CD14-positive monocyte (primary cell): Measurements from ENCODE around the gene GPRASP3. TPM values are rescaled to one million over a fixed set of nuclear protein-coding genes. Genes with fewer than 3 reads are reported as not detected.

Experiments used
- DNase-seq, 3 donors: peaks; one replicate each; pipeline ENCODE4 v3.0.0-alpha.2; 2011 to 2022
- H2AFZ ChIP-seq: 2 replicates; pipeline ENCODE4 v1.6.0; 2012; ENCODE audit warnings: mild to moderate bottlenecking, low read depth, low read length, inconsistent platforms; ENCODE audit not compliant: insufficient read depth, poor library complexity, severe bottlenecking
- H3K27ac ChIP-seq, 2 donors: 1 replicate in 1 of 2; 2 replicates in 1 of 2; pipeline ENCODE4 v1.5.1; 2012 to 2013; ENCODE audit warnings: low read length in 2 of 2, control low read depth in 1 of 2, inconsistent platforms in 1 of 2, low read depth in 1 of 2, mild to moderate bottlenecking in 1 of 2
- H3K27me3 ChIP-seq, 2 donors: one replicate each; pipeline versions ENCODE4 v1.6.0 to v1.6.1; 2011 to 2013; ENCODE audit warnings: low read length in 2 of 2; ENCODE audit not compliant: control insufficient read depth in 2 of 2, insufficient read depth in 2 of 2
- H3K36me3 ChIP-seq, 2 donors: replicated peaks in 1 of 2; 1 replicate in 1 of 2; 2 replicates in 1 of 2; pipeline versions ENCODE4 v1.5.1 to v1.6.1; 2012 to 2013; ENCODE audit warnings: low read length in 2 of 2, control low read depth in 1 of 2, inconsistent platforms in 1 of 2, mild to moderate bottlenecking in 1 of 2; ENCODE audit not compliant: insufficient read depth in 2 of 2, control insufficient read depth in 1 of 2
- H3K4me1 ChIP-seq, 2 donors: 1 replicate in 1 of 2; 2 replicates in 1 of 2; pipeline versions ENCODE4 v1.5.1 to v1.6.1; 2012 to 2013; ENCODE audit warnings: low read length in 2 of 2, control low read depth in 1 of 2, inconsistent platforms in 1 of 2, mild to moderate bottlenecking in 1 of 2, moderate library complexity in 1 of 2; ENCODE audit not compliant: insufficient read depth in 2 of 2, control insufficient read depth in 1 of 2
- H3K4me2 ChIP-seq: replicated peaks from 2 replicates; pipeline ENCODE3; 2012; ENCODE audit warnings: low read length, moderate library complexity, mild to moderate bottlenecking; ENCODE audit not compliant: poor library complexity, severe bottlenecking; ENCODE audit errors: extremely low read depth
- H3K4me3 ChIP-seq, 3 experiments: fragments of 200-600 bp in 1 of 3; sonication (generic) in 1 of 3; replicated peaks in 1 of 3; 1 replicate in 2 of 3; 2 replicates in 1 of 3; pipeline ENCODE4 v1.5.1; 2011 to 2013; ENCODE audit warnings: low read length in 3 of 3, mild to moderate bottlenecking in 3 of 3, control low read depth in 2 of 3, low read depth in 2 of 3, inconsistent platforms in 1 of 3, moderate library complexity in 1 of 3
- H3K79me2 ChIP-seq: 2 replicates; pipeline ENCODE4 v1.6.0; 2012; ENCODE audit warnings: mild to moderate bottlenecking, control low read depth, inconsistent platforms, low read length, moderate library complexity; ENCODE audit not compliant: insufficient read depth
- H3K9ac ChIP-seq: 2 replicates; pipeline ENCODE4 v1.6.0; 2017; ENCODE audit warnings: low read length, mild to moderate bottlenecking; ENCODE audit not compliant: insufficient read depth, poor library complexity, severe bottlenecking
- H3K9me3 ChIP-seq, 2 donors: replicated peaks in 1 of 2; 1 replicate in 1 of 2; 2 replicates in 1 of 2; pipeline versions ENCODE4 v1.5.1 to v1.6.1; 2012 to 2013; ENCODE audit warnings: low read length in 2 of 2, control low read depth in 1 of 2; ENCODE audit not compliant: control insufficient read depth in 1 of 2, insufficient read depth in 1 of 2
- H4K20me1 ChIP-seq: 2 replicates; pipeline ENCODE4 v1.6.0; 2012; ENCODE audit warnings: mild to moderate bottlenecking, low read length, control low read depth, moderate library complexity; ENCODE audit not compliant: insufficient read depth
- H3K27ac Mint-ChIP-seq, 7 donors: one replicate each; pipeline ENCODE4 v1.8.0; 2020; ENCODE audit warnings: mild to moderate bottlenecking in 7 of 7, mixed read lengths in 7 of 7, moderate library complexity in 6 of 7, inconsistent platforms in 2 of 7
- H3K27me3 Mint-ChIP-seq, 3 donors: one replicate each; pipeline ENCODE4 v1.8.0; 2021 to 2022; ENCODE audit warnings: low read depth in 3 of 3, mild to moderate bottlenecking in 3 of 3, mixed read lengths in 3 of 3, moderate library complexity in 3 of 3, inconsistent platforms in 1 of 3
- H3K36me3 Mint-ChIP-seq, 2 donors: one replicate each; pipeline ENCODE4 v1.8.0; 2020; ENCODE audit warnings: mixed read lengths in 2 of 2, inconsistent platforms in 1 of 2, mild to moderate bottlenecking in 1 of 2
- H3K4me1 Mint-ChIP-seq: one replicate; pipeline ENCODE4 v1.8.0; 2020; ENCODE audit warnings: mild to moderate bottlenecking, mixed read lengths
- H3K4me3 Mint-ChIP-seq, 2 donors: one replicate each; pipeline ENCODE4 v1.8.0; 2020; ENCODE audit warnings: mild to moderate bottlenecking in 2 of 2, mixed read lengths in 2 of 2, moderate library complexity in 1 of 2
- H3K9me3 Mint-ChIP-seq, 7 donors: one replicate each; pipeline ENCODE4 v1.8.0; 2020 to 2022; ENCODE audit warnings: mixed read lengths in 7 of 7, mild to moderate bottlenecking in 6 of 7, moderate library complexity in 6 of 7, inconsistent platforms in 2 of 7
- CTCF ChIP-seq: fragments of 200-600 bp; IDR thresholded peaks from one replicate; pipeline ENCODE4 v1.8.0; 2022; ENCODE audit warnings: antibody characterized with exemption, mild to moderate bottlenecking
- WGBS: methylation state at CpG from one replicate; pipeline ENCODE4 v1.1.5; 2013; ENCODE audit warnings: missing lambda C conversion rate; ENCODE audit not compliant: insufficient coverage; 5-methylcytosine and 5-hydroxymethylcytosine counted together
- intact Hi-C, 2 donors: fragments of 100-400 bp; cut with micrococcal nuclease; formaldehyde crosslinking; loops; one replicate each; pipeline versions ENCODE4 v1.15.0 to v1.15.1; 2023
- polyA plus RNA-seq, 3 donors: library from polyadenylated mRNA; depleted of rRNA in 1 of 3; unstranded in 2 of 3; stranded (reverse) in 1 of 3; fragments of 300-500 nt in 2 of 3; fragments of >200 nt in 1 of 3; fragmentation: Illumina TruSeq in 2 of 3; gene quantifications; 1 replicate in 2 of 3; 2 replicates in 1 of 3; pipeline ENCODE4 v1.2.3, GENCODE V29; 2012 to 2021

Gene GPRASP3
- polyA plus RNA-seq, 3 donors = 0.03 to 0.08 (median 0.04) TPM

- intact Hi-C loops = no loop called here
Measured at GRCh38 chrX:102728646-102729045, 8.1 kb downstream of the GPRASP3 start.

GRCh38 chrX:102739657-102740056 is 19.1 kb downstream of the GPRASP3 start:
- H3K27me3 Mint-ChIP-seq = peaks cover 0 to 6% (median 0%) of the 10 kb centered on the region in 3 donors
- no peak overlapping the region for H3K4me3 Mint-ChIP-seq
- intact Hi-C loops = no loop called here
- H3K4me2 ChIP-seq = no peak overlapping the region
- no peak for TF ChIP-seq CTCF
- no peaks in the 10 kb centered on the region for H3K9me3 ChIP-seq
- H3K27me3 ChIP-seq = no peaks in the 10 kb centered on the region
- DNase-seq = no peak
- H3K36me3 Mint-ChIP-seq = no peaks in the 10 kb centered on the region
- H2AFZ ChIP-seq = no peak overlapping the region
- H3K79me2 ChIP-seq = no peaks in the 10 kb centered on the region
- no peaks in the 10 kb centered on the region for H4K20me1 ChIP-seq
- no peaks in the 10 kb centered on the region for H3K4me1 Mint-ChIP-seq
- H3K27ac ChIP-seq = no peak overlapping the region
- H3K36me3 ChIP-seq = no peaks in the 10 kb centered on the region
- 90% methylated on average over 4 of the region's 7 CpGs for WGBS
- no peaks in the 10 kb centered on the region for H3K9me3 Mint-ChIP-seq
- H3K27ac Mint-ChIP-seq = no peak overlapping the region
- H3K9ac ChIP-seq = no peak overlapping the region
- no peak overlapping the region for H3K4me3 ChIP-seq
- H3K4me1 ChIP-seq = no peaks in the 10 kb centered on the region

More at GRCh38 chrX:102728646-102729045, 8.1 kb downstream of the GPRASP3 start:
- WGBS = no CpG with 5 or more reads among the region's 1 CpG
- DNase-seq = no peak
- no peaks in the 10 kb centered on the region for H3K36me3 Mint-ChIP-seq
- Histone ChIP-seq H3K4me3 (no peak overlapping the region), H3K27me3 (no peaks in the 10 kb centered on the region), H3K27ac (no peak overlapping the region), H3K9me3 (no peaks in the 10 kb centered on the region), H4K20me1 (no peaks in the 10 kb centered on the region), H3K4me1 (no peaks in the 10 kb centered on the region), H3K9ac (no peak overlapping the region), H3K79me2 (no peaks in the 10 kb centered on the region), H3K36me3 (no peaks in the 10 kb centered on the region), H2AFZ (no peak overlapping the region), H3K4me2 (no peak overlapping the region)
- TF ChIP-seq CTCF = no peak
- H3K4me3 Mint-ChIP-seq = no peak overlapping the region
- H3K27ac Mint-ChIP-seq = no peak overlapping the region
- no peaks in the 10 kb centered on the region for H3K4me1 Mint-ChIP-seq
- peaks cover 0 to 4% (median 1%) of the 10 kb centered on the region in 3 donors for H3K27me3 Mint-ChIP-seq
- H3K9me3 Mint-ChIP-seq = no peaks in the 10 kb centered on the region
